Fibroblast of the conjunctiva (primary cell): ENCODE results near the gene IQSEC3.
"Not testable (repeated sequence)": the region's sequence is repeated elsewhere in the genome, so short reads cannot be mapped to it uniquely, and the experiment has no call there.

Source experiments
- DNase-seq: peaks from one replicate; pipeline ENCODE4 v3.0.0-alpha.2; 2010; ENCODE audit warnings: low read depth

Gene IQSEC3

DNA sequence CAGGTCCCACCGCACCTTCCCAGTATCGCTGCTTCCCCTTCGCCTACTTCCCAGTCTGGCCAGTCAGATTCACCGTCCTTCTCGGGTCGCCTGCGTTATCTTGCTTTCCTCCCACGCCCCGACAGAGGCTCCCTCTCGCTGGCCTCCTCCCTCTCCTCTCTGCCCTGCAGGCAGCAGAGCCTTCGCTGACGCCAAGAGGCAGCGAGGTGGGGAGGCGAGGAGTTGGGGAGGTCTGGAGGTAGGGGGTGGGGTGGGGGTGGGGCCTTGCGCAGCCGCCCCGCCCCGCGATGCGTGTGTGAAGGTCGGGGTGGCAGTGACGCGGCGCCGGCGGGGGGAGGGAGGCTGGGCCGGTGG, at the start of gene IQSEC3:
IQSEC3 (plus strand) TSS at position 340 of the 354 bp plus-strand sequence. CDS start 116 bp downstream, outside the sequence.
- not testable (repeated sequence) for DNase-seq

DNA sequence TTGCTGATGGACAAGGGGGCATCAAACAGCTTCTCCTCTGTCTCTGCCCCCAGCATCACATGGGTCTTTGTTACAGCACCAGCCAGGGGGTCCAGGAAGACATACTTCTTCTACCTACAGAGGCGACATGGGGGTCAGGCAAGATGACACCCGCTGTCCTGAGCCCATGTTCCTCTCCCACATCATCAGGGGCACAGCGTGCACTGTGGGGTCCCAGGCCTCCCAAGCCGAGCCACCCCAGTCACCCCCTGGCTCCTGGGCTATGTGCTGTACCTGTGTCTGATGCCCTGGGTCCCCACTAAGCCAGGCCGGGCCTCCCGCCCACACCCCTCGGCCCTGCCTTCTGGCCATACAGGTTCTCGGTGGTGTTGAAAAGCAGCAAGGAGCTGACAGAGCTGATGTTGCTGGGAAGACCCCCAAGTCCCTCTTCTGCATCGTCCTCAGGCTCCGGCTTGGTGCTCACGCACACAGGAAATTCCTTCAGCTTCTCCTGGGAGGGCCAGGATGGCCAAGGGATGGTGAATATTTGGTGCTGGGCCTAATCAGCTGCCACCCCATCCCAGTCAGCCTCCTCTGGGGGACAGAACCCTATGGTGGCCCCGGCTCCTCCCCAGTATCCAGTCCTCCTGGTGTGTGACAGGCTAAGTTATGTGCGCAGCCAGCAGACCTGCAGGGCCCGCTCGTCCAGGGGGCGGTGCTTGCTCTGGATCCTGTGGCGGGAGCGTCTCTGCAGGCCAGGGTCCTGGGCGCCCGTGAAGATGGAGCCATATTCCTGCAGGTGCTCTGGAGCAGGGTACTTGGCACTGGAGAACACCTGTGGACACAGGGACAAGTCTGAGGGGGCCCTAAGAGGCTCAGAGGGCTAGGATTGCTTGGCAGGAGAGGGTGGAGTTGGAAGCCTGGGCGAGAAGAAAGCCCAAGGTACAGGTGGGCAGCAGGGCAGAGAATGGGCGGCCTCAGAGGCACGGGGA, 48.9 kb upstream of the IQSEC3 start:
- DNase-seq, result not testable (repeated sequence)

DNA sequence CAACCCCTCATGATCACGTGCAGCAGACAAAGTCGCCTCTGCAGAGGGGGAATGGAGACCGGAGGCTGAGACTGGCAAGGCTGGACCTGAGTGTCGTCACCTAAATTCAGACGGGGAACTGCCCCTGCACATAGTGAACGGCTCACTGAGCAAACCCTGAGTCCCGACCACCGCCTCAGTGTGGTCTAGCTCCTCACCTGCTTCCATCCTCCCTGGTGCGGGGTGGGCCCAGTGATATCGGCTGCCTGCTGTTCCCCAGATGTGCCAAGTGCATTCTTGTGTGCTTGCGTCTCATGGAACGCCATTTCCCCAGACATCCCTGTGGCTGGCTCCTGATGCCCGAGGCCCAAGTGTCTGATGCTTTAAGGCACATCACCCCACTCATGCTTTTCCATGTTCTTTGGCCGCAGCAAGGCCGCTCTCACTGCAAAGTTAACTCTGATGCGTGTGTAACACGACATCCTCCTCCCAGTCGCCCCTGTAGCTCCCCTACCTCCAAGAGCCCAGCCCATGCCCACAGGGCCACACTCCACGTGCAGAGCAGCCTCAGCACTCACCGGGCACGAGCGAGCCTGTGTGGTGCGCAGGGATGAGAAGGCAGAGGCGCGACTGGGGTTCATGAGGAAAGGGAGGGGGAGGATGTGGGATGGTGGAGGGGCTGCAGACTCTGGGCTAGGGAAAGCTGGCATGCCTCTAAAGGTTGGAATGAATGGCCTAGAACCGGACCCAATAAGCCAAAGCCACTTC, 47.6 kb upstream of the IQSEC3 start:
- DNase-seq, result not testable (repeated sequence)

DNA sequence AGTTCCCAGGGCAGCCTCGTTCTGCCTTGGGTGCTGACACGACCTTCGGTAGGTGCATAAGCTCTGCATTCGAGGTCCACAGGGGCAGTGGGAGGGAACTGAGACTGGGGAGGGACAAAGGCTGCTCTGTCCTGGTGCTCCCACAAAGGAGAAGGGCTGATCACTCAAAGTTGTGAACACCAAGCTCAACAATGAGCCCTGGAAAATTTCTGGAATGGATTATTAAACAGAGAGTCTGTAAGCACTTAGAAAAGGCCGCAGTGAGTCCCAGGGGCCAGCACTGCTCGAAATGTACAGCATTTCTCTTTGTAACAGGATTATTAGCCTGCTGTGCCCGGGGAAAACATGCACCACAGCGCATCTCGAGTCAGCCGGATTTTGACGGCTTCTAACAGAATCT, 46.7 kb upstream of the IQSEC3 start:
- not testable (repeated sequence) for DNase-seq

DNA sequence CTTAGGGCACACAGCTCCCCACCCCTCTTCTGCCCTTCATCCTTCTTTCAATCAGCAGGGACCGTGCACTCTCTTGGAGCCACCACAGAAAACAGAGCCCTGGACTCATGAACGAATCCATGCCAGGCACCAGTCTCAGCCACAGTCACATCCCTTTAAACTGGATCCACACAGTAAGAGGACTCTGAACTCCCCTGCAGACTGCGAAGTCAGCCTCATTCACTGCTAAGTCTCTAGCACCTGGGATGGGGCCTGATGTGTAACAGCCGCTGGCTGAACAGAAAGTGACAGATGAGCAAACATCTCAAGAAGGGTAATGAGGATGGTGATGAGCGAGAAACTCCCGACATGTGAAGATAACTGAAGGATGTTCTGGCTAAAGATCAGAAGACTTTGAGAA, 45.8 kb upstream of the IQSEC3 start:
- no peak for DNase-seq

DNA sequence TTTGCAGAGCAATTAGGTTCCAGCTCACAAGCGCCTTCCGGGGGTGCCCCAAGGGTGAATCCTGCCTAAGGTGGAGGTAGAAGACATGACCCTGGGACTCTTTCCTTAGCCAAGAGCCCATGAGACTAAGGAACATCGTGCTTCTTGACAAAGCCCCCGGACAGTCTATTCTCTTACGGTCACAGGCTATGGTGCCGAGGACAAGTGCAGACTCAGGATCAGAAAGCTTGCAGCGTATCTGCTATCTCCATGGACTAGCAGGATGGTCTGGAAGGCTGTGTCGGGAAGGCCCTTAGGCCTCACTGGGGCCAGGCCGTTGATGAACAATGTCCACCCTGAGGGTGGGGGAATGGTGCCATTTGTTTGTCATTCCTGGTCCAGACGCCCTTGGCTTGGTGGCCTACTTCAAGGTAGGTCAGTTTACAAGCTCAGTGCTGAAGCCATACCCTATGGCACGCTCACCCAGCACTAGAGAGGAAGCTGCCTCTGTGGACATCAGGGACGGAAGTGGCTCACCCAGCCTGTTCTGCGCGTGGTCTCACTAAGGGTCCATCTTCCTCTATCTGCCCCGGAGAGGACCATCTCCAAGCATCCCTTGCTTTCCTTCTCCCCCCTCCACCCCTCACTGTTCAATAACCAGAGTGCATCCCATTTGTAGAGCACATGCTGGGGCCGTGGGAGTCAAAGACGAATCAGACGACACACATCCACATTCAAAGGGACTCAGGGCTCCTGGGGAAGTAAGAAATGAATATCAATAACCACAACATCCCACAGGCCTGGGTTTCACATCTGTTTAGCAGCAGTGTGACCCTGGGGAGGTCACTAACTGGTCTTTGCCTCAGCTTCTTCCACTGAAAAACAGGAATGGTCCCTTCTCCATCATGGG, 45.0 kb upstream of the IQSEC3 start:
- DNase-seq, result no peak

DNA sequence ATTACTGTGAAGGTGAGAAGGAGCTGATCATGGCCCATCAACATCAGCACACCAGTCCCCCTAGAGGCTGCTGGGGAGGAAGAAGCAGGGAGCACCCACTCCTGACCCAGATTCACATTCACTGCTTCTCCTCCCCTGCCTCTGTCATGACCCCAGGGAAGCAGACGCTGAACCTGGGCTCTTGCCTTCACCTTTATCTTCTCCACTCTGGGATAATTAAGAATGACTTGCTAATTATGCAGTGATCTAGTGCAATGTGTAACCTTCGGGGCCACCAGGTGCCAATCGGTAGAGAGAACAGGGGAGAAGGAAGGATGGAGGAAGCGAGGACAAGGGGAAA, 44.4 kb upstream of the IQSEC3 start:
- DNase-seq, result no peak

DNA sequence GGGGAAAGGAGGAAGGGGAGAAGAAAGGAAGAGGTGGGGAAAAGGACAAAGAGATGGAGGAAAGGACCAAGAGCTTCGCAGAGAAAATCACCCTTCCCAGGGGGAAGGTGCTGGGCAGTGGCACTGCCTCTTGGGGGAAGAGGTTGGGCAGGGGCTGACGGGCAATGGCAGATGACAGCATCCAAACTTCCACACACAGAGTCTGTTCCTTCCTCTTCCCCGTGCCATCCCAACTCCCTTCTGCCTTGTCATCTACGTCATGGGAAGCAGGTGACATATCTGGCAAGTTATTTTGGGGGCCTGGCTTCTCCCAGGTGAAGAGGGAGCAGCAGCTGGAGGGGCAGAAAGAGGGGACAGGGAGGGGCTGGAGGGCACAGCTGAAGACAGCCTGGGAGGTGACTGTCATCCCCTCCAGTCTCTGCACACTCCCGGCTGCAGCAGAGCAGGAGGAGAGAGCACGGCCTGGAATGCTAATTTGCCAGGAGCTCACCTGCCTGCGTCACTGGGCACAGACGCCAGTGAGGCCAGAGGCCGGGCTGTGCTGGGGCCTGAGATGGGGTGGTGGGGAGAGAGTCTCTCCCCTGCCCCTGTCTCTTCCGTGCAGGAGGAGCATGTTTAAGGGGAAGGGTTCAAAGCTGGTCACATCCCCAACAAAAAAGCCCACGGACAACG, 43.9 kb upstream of the IQSEC3 start:
- DNase-seq, result no peak

DNA sequence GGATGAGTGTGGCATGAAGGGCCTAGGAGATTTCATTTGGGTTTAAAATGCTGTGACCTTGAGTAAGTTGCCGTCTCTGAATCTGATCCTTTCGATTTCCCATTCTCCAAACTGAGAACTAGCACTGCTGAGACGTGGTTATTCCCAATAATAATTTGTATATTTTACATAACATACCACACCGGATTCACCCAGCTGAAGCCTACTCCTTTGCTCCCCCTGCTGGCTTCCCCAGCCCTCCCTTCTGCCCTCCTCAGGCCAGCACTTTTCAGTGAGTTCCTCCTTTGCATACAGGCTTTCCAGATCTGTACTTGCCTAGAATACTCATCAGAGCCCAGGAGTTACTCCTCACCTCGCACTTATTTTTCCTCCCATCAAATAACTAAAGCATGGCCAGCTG, 38.7 kb upstream of the IQSEC3 start:
- not testable (repeated sequence) for DNase-seq

DNA sequence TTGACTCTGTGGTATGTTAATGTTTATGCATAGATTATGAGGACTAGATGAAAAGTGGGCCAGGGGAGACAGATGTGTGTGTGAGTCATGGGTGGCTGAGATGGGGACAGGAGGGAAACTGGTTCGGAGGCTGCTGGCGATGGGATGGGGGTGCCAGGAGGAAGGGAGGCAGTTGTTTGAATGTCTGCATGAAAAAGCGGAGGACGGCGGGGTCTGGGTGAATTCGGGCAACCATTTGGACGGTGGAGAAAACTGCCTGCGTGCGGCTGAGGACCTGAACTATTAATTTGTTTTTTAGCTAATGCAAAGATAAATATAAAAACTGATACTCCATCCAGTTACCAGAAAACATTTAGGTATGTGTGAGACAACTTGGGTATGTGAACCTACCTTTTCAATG, 27.8 kb upstream of the IQSEC3 start:
- DNase-seq, result not testable (repeated sequence)

DNA sequence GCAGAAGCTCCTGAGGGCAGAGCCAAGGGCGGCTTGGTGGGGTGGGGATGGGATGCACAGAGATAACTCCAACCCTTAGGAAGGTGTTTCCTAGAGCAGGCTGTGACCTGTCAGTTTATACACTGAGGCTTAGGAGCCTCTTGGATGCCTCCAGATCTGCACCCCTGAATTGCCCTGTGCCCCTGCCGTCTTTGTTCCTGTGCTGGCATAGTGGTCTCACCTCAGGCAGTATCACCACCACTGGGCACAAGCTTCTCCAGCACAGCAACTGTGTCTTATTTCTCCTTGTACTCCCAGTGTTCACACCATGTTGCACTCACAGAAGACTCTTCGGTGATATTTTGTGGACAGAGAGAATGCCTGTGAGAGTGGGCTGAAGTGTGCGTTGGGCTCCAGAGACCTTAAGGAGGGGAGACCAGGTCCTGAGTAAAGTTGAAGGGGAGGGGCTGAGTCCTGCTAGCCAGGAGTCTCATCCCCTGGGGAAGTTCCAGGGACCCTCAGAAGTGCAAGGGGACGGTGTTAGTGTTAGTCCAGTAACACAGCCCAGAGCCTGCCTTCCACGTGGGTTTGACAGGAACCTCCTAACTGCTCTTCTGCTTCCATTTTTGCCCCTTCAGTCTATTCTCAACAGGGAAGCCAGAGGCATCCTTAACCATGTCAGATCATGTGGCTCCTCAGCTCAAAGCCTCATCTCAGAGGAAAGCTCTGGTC, 26.9 kb upstream of the IQSEC3 start:
- not testable (repeated sequence) for DNase-seq

DNA sequence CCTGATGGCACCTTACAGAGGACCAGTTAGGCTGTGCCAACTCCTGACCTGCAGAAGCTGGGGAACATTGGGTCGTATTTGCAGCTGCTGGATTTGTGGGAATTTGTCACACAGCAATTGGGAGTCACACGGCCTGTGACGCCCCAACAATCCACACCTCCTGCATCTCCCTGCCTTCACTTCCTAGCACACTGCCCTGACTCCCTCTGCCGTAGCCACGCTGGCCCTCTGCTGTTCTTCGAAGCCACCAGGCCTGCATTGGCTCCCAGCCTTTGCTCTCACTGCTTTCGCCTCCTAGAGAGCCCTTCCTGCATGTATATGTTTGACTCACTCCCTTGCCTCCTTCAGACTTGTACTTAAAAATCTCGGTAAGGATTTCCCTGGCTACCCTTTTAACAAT, 22.2 kb upstream of the IQSEC3 start:
- not testable (repeated sequence) for DNase-seq

DNA sequence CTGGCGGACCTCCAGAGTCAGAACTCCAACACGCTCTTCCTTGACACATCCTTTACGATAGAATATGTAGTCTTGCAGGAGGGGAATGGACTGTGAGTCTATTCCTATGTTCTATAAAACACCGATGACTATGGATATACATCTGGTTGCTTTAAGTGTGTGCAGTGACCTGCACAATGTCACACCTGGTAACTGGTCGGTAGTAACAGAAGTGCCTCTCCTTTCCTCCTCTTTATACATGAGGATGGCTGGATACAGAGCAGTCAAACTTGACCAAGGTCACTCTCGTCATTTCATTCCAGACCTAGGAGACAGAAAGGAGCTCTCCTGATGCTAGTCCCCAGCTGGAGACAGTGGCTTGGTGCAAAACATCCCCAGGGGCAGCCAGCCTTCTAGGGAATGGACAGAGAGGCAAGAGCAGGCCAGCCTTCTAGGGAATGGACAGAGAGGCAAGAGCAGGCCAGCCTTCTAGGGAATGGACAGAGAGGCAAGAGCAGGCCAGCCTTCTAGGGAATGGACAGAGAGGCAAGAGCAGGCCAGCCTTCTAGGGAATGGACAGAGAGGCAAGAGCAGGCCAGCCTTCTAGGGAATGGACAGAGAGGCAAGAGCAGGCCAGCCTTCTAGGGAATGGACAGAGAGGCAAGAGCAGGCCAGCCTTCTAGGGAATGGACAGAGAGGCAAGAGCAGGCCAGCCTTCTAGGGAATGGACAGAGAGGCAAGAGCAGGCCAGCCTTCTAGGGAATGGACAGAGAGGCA, 21.2 kb upstream of the IQSEC3 start:
- DNase-seq, result not testable (repeated sequence)

DNA sequence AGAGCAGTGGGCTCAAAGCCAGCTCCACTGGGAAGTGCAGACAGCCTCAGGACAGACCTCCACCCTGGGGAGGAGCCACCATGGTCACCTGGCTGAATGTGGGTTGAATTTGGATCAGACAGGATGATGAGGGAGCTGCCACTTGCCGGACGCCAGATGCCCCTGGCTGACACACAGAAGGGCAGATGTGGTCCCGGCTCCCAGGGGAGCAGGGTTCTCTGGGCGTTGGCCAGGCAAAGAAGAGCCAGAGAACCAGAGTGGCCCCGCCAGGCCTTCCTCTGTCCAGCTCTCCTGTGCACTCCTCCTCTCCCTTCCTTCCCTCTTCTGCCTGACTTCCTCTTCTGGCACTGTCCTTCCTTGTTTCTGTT, 20.6 kb upstream of the IQSEC3 start:
- not testable (repeated sequence) for DNase-seq

DNA sequence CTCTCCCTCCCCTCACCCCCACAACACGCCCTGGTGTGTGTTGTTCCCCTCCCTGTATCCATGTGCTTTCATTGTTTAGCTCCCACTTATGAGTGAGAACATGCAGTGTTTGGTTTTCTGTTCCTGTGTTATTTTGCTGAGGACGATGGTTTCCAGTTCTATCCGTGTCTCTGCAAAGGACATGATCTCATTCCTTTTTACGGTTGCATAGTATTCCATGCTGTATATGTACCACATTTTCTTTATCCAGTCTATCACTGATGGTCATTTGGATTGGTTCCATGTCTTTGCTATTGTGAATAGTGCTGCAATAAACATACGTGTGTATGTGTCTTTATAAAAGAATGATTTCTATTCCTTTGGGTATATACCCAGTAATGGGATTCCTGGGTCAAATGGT, 20.0 kb upstream of the IQSEC3 start:
- DNase-seq, result not testable (repeated sequence)

DNA sequence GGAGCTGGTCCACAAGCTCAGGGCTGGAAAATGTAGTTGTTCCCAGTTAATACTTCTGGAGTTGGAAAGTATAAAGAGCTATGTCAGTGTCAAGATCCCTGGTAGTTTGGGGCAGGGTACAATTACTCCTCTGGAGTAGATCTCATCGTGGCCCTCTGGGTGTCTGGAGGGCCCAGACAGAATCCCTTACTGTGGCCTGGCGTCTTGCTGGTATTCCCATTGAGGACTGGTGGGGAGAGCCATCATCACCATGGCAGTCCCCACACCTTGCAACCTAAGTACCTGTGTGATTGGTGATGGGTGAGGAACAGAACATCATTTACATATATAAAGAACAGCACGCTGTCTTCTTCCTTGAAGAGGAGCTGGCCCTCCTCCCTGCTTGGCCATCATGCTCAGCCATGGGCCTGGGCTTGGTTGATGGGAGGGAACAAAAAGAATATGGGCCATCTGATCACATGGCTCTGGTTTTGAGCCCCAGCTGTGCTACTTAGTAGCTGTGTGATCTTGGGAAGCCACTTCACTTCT, 18.8 kb upstream of the IQSEC3 start:
- not testable (repeated sequence) for DNase-seq

DNA sequence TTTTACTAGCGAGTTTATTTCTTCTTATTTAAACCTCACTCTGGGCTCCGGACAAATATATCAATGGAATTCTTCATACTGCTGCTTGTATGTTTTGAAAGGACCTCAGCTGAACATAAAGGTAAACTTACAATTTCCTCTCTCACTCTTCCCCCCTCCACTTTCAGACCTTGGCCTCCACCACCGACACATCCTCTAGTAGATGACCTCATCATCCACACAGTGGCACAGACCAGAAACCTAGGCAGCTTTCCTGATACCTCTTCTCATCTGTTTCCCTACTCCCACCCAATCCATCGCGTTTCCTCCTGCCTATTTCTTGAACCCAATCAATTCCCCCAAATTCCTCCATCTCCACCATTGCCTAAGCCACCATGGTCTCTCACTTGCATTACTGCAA, 17.4 kb upstream of the IQSEC3 start:
- DNase-seq, result not testable (repeated sequence)

DNA sequence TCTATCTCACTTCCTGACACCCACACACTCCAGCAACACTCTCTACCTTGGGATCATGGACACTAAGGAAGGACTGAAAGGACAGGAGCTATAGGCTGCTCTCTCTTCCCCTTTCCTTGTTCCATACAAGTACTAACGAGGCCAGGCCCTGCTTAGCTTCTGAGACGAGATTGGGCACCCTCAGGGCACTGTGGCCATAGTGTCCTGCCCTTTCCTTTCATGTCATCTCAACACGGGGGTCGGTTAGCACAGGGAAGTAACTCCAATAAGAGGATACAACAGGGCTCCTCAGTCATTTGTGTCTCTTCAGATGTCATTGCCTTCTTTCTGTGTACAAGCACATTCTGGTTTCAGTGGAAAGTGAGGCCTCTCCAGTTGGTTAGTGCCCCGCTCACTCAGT, 15.5 kb upstream of the IQSEC3 start:
- DNase-seq, result not testable (repeated sequence)

DNA sequence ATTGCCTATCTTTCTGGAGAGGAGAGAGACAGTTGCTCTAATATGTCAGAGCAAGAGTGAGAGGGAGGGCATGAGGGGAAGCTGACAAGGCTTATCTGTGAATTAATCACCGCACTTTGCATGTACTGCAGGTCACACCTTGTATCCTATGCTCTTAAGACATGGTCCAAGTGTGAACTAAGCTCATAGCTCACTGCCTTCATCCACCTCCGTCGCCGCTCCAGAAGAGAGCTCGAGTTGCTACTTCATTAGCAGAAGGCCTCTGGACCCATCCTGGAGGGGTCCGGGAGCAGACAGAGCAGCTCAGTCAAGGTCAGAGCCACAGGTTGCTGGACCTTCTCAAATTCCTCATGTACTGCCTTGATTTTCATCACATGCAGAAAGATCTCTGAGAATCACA, 14.6 kb upstream of the IQSEC3 start:
- not testable (repeated sequence) for DNase-seq
